HepG2 (cell line): ENCODE measurements around the gene CENPB. TPM values are rescaled to one million over a fixed set of nuclear protein-coding genes. Genes with fewer than 3 reads are reported as not detected.

Source experiments
- ARNT ChIP-seq: fragments of 450-650 bp; IDR thresholded peaks from 2 replicates; pipeline ENCODE4 v1.6.1; 2017
- CHCHD3 ChIP-seq: sonication (generic); formaldehyde crosslinking; IDR thresholded peaks from 2 replicates; pipeline ENCODE4 v1.8.0; 2022; ENCODE audit warnings: mild to moderate bottlenecking, missing genetic modification reagents, moderate library complexity
- FOXJ3 ChIP-seq: sonication (generic); formaldehyde crosslinking; IDR thresholded peaks from 2 replicates; pipeline ENCODE4 v1.4.0; 2020; ENCODE audit warnings: missing genetic modification reagents, mild to moderate bottlenecking, borderline replicate concordance
- HCFC1 ChIP-seq: fragments of 150-350 bp; IDR thresholded peaks from 2 replicates; pipeline ENCODE4 v1.6.1; 2014; ENCODE audit warnings: low read depth, low read length
- HOMEZ ChIP-seq: IDR thresholded peaks from 2 replicates; pipeline ENCODE4 v1.6.1; 2016; ENCODE audit warnings: low read depth
- MED8 ChIP-seq: sonication (generic); formaldehyde crosslinking; IDR thresholded peaks from 2 replicates; pipeline ENCODE4 v1.8.1; 2023; ENCODE audit warnings: mild to moderate bottlenecking, missing genetic modification reagents; ENCODE audit not compliant: insufficient replicate concordance
- MIER3 ChIP-seq: IDR thresholded peaks from 2 replicates; pipeline ENCODE4 v1.6.1; 2016; ENCODE audit warnings: missing compliant biosample characterization, borderline replicate concordance
- PHF21A ChIP-seq: sonication (generic); formaldehyde crosslinking; IDR thresholded peaks from 2 replicates; pipeline ENCODE4 v1.5.0; 2020; ENCODE audit warnings: mild to moderate bottlenecking, missing genetic modification reagents
- RCOR2 ChIP-seq: IDR thresholded peaks from 2 replicates; pipeline ENCODE4 v1.6.1; 2016; ENCODE audit warnings: missing biosample characterization, missing genetic modification reagents
- REL ChIP-seq: sonication (generic); formaldehyde crosslinking; conservative IDR thresholded peaks from 2 replicates; pipeline ENCODE4 v1.8.0; 2022; ENCODE audit warnings: mild to moderate bottlenecking, missing genetic modification reagents, moderate library complexity
- RELA ChIP-seq: sonication (generic); formaldehyde crosslinking; IDR thresholded peaks from 2 replicates; pipeline ENCODE4 v1.4.0; 2020; ENCODE audit warnings: missing genetic modification reagents
- RFXAP ChIP-seq: sonication (generic); formaldehyde crosslinking; IDR thresholded peaks from 2 replicates; pipeline ENCODE4 v1.4.0; 2020; ENCODE audit warnings: missing genetic modification reagents, borderline replicate concordance
- RNF2 ChIP-seq: fragments of 450-650 bp; conservative IDR thresholded peaks from 2 replicates; pipeline ENCODE4 v1.6.1; 2016; ENCODE audit warnings: low read depth
- SRSF1 ChIP-seq: fragments of 200-400 bp; formaldehyde crosslinking; optimal IDR thresholded peaks from 2 replicates; pipeline ENCODE3; 2017; ENCODE audit warnings: mild to moderate bottlenecking, low read depth, low read length, moderate library complexity
- STAG1 ChIP-seq: sonication (generic); formaldehyde crosslinking; IDR thresholded peaks from 2 replicates; pipeline ENCODE4 v1.4.0; 2020; ENCODE audit warnings: missing genetic modification reagents
- STAT6 ChIP-seq: sonication (generic); formaldehyde crosslinking; IDR thresholded peaks from 2 replicates; pipeline ENCODE4 v1.4.0; 2020; ENCODE audit warnings: missing genetic modification reagents, mild to moderate bottlenecking, borderline replicate concordance
- TFDP2 ChIP-seq: sonication (generic); formaldehyde crosslinking; IDR thresholded peaks from 2 replicates; pipeline ENCODE4 v1.4.0; 2020; ENCODE audit warnings: missing genetic modification reagents
- ZMYM2 ChIP-seq: sonication (generic); formaldehyde crosslinking; IDR thresholded peaks from 2 replicates; pipeline ENCODE4 v1.8.0; 2022; ENCODE audit warnings: mild to moderate bottlenecking, missing genetic modification reagents
- ZNF12 ChIP-seq: sonication (generic); formaldehyde crosslinking; IDR thresholded peaks from 2 replicates; pipeline ENCODE4 v1.5.0; 2020; ENCODE audit warnings: missing genetic modification reagents
- ZNF138 ChIP-seq: sonication (generic); formaldehyde crosslinking; IDR thresholded peaks from 2 replicates; pipeline ENCODE4 v1.5.0; 2020; ENCODE audit warnings: mild to moderate bottlenecking, low read depth, missing genetic modification reagents
- ZNF512 ChIP-seq: sonication (generic); formaldehyde crosslinking; IDR thresholded peaks from 2 replicates; pipeline ENCODE4 v1.4.0; 2020; ENCODE audit warnings: mild to moderate bottlenecking, missing genetic modification reagents
- ZNF660 ChIP-seq: sonication (generic); formaldehyde crosslinking; IDR thresholded peaks from 2 replicates; pipeline ENCODE4 v1.5.1; 2020; ENCODE audit warnings: mild to moderate bottlenecking, low read depth, missing genetic modification reagents, borderline replicate concordance
- ZNF703 ChIP-seq: sonication (generic); formaldehyde crosslinking; IDR thresholded peaks from 2 replicates; pipeline ENCODE4 v1.5.1; 2020; ENCODE audit warnings: missing genetic modification reagents, mild to moderate bottlenecking, moderate library complexity, borderline replicate concordance
- ZSCAN9 ChIP-seq: IDR thresholded peaks from 2 replicates; pipeline ENCODE4 v1.6.1; 2016; ENCODE audit warnings: borderline replicate concordance
- polyA plus RNA-seq, 8 experiments: library from polyadenylated mRNA; depleted of rRNA in 3 of 8; stranded (reverse) in 7 of 8; unstranded in 1 of 8; fragments of >200 nt; fragmentation: Illumina TruSeq in 4 of 8; extraction: Trizol in 4 of 8; gene quantifications; 2 replicates each; pipeline versions ENCODE4 v1.2.1 to v1.2.3, GENCODE V29; 2011 to 2016; ENCODE audit warnings: low read depth in 4 of 8, missing spikeins in 1 of 8, mixed read lengths in 1 of 8; ENCODE audit not compliant: insufficient read depth in 1 of 8
- total RNA-seq, 5 experiments: library from RNA; depleted of rRNA; stranded (reverse); fragments of >200 nt; fragmentation: Illumina TruSeq; extraction: Trizol; gene quantifications; 2 replicates each; pipeline ENCODE4 v1.2.3, GENCODE V29; 2016; ENCODE audit warnings: low read depth in 1 of 5

Gene CENPB
- total and polyA plus RNA-seq, 2 of the 13 experiments (the other 11 are each of a cell fraction or from before 2014, with no cell fraction given), result 10.4 to 54.5 TPM

GRCh38 chr20:3786665-3787323, at the start of gene CENPB (continued):
- TF ChIP-seq RNF2 (no peak), PHF21A (CRISPR knock-in tag) (0 out of 2 replicates have a peak, but pooled peaks have one; percentile 8), MED8 (CRISPR knock-in tag) (no peak), TFDP2 (CRISPR knock-in tag) (peak; percentile 60), ZNF660 (CRISPR knock-in tag) (no peak), ZNF12 (CRISPR knock-in tag) (no peak), ZSCAN9 (0 out of 2 replicates have a peak, but pooled peaks have one; percentile 14), STAG1 (peak; percentile 95), ZNF703 (CRISPR knock-in tag) (no peak), ARNT (no peak), SRSF1 (no peak), HOMEZ (no peak), ZNF138 (CRISPR knock-in tag) (no peak), RELA (CRISPR knock-in tag) (0 out of 2 replicates have a peak, but pooled peaks have one; percentile 42), REL (CRISPR knock-in tag) (no peak), CHCHD3 (CRISPR knock-in tag) (no peak), RCOR2 (no peak), FOXJ3 (CRISPR knock-in tag) (no peak), MIER3 (CRISPR knock-in tag) (no peak), STAT6 (CRISPR knock-in tag) (no peak), HCFC1 (peak; percentile 43; the same call in 1 of the 2 replicates), ZMYM2 (CRISPR knock-in tag) (no peak), RFXAP (no peak; the same call in 1 of the 2 replicates), ZNF512 (CRISPR knock-in tag) (no peak)
